Stimulated activated CD4-positive, alpha-beta T cell treated with anti-CD3 and anti-CD28 coated beads, Interleukin-1b, Interleukin-23, amount 100 ng/mL, for 48 hours (primary cell): ENCODE data around the gene PLA2G6.

Source experiments
- DNase-seq: peaks from one replicate; pipeline ENCODE4 v3.0.0-alpha.2; 2020

The PLA2G6 gene

GRCh38 chr22:38107692-38108515, 73.7 kb downstream of the PLA2G6 start:
- no peak for DNase-seq

- no peak for DNase-seq
Observed at GRCh38 chr22:38106814-38107578, 74.6 kb downstream of the PLA2G6 start.

DNA sequence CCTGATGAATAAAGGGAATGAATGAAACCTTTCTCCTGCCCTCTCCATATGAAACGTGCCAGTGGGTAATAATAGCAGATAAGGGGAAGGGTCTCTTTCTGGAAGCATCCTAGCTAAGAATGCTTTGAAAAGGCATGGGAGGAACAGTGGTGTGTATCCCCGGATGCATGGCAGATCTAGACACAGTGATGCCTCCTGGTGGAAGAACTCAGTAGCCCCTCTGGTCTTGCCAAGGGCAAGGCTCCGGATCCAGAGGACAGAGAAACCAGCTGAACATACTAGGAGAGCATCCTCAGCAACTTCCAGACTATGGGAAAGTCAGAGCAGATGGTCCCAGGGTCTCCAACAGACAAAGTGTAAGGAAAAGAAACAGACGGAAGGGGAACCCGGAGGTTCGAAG, 77.5 kb downstream of the PLA2G6 start:
- DNase-seq = no peak

DNA sequence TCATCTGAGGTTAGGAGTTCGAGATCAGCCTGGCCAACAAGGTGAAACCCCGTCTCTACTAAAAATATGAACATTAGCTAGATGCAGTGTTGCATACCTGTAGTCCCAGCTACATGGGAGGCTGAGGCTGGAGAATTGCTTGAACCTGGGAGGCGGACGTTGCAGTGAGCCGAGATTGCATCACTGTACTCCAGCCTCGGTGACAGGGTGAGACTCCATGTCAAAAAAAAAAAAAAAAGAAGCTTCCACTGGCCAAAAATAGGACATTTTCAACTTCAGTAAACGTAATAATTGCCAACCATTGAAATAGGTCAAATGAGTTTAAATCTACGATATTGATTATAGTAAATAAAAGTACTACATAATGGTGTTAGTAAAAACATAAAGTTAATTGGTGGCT, 78.0 kb downstream of the PLA2G6 start:
- DNase-seq = no peak

DNA sequence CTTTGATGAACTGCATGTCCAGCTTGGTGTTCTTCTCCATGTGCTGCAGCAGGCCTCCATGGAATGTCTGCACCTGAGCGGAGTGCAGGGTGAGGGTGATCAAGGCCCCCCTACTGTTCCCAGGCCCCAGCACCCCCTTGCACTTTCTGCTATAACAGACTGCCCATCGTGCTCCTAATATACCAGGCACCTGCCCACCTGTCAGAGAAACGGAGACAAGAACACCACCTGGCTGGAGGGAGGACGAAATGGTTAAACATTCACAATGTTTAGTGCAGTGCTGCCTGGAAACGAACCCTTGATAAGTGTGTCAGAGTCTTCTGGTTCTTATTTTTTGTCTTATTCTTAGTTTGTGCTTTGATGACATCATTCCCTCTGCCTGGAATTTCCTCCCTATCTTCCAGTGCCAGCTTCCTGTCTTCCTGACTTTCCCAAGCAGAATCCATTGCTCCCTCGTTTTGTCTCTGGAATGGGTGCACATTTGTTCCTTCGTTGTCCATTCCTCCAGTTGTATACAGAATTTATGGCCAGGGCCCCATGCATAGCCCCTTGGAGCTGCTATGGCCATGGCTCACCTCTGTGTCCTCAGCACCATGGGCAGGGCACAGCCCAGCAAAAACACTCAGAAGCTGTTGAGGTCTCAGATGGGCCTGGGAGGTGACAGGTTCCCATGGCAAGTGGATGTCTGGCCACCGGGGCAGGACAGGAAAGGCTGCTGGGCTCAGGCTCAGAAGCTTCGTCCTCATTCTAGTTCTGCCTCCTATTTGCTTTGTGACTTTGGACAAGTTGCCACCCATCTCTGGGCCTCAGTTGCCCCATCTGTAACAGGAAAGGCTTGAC, 83.0 kb downstream of the PLA2G6 start:
- DNase-seq = no peak

- no peak for DNase-seq
Observed at GRCh38 chr22:38097557-38098409, 83.8 kb downstream of the PLA2G6 start.

DNA sequence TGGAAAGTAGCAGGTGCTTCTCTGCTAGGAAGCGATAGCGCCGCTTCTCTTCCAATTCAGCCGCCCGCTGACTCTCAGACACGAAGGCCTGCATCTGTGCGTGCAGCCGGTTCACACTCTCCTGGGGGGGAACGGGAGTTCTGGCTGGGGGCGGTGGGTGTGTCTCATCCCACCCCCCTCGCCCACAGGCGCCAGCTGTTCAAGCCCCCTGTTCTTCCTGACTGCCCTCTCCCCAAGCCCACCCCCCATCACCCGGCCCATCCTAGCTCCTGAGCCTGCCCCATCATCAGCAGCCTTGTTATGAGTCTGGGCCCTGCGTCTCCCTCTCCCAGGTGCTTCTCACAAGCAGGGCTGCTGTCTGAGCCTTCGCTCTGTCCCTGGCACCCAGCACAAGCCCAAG, 84.6 kb downstream of the PLA2G6 start:
- DNase-seq = no peak

DNA sequence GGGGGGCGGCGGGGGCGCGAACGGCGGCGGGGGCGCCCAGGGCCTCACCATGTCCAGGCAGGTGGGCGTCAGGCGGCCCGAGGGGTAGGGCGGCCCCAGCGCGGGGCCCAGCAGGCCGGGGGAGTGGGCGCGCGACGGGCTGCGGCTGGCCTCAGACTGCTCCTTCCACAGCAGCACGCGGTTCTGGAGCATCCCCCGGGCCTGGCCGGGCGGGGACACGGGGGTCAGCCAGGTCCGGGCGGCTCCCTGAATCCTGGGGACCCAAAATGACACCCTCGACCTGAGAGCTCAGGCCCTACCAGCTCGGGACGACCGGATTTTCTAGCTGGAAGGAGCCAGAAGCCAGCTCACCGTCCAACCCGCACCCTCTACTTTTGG, 92.2 kb downstream of the PLA2G6 start:
- no peak for DNase-seq

DNA sequence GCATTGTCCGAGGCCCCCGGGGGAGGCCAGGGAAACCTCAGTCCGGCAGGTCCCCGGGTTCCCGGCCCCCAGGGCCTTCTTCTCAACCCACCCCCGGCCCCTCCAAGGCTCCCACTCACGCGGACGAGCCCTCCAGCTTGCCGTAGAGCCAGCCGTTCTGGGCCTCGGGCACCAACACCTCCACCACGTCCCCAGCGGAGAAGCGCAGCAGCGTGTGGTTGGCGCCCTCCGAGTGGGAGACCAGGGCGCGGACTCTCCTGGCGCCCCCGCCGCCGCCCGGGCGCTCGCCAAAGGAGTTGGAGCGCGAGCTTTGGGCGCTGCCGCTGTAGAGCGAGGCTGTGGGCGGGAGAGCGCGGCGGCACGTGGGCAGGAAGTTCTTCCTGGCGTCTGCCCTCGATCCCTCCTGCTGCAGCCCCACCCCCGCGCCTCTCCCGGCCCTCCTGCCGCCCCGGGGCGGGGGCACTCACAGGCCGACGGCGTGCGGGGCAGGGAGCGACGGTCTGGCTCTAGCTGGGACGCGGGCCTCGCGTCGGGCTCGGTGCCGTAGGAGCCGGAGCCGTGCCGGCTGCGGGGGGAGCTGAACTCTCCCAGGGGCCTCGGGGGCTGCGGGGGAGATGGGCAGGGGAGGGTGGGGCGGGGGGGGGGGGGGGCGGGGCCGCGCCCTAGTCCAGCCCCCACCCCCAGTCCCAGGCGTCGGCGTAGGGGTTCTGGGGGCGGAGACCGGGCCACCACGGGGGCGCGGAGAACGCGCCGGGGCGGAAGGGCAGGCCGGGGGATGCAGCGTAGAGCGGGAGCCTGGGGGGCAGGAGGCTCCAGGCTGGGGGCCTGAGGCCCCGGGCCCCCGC, 92.8 kb downstream of the PLA2G6 start:
- no peak for DNase-seq

DNA sequence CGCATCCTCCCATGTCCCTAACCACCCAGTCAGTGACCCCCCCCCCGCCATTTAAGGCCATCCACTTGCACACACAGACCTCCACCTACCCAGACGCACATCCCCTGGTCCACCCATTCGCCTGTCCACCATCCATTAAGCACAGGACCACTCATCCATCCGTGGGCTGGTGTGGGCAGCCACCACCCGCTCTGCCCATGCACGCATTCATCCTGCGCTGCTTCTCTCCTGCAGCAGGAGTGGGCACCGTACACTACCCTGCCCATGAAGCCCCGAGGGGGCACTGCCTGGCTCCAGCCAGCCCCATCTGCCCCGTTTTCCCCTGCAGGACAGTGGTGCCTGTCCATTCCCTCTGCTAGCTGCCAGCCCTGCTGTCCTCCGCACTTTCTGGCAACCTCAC, 93.8 kb downstream of the PLA2G6 start:
- DNase-seq = no peak

DNA sequence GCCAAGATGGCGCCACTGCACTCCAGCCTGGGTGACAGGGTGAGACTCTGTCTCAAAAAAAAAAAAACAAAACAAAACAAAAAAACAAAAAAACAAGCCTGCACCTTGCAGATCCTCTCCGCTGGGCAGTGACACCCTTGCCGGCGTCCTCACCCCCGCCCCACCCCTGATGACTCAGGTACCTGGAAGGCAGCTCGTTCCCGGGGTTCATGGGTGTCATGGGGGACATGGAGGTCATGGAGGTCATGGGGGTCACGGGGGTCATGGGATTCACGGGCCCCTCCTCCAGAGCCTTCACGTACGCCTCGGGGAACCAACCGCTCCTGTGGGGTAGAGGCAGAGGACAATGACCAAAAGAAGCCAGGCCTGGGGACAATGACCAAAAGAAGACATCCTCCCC, 94.7 kb downstream of the PLA2G6 start:
- no peak for DNase-seq

DNA sequence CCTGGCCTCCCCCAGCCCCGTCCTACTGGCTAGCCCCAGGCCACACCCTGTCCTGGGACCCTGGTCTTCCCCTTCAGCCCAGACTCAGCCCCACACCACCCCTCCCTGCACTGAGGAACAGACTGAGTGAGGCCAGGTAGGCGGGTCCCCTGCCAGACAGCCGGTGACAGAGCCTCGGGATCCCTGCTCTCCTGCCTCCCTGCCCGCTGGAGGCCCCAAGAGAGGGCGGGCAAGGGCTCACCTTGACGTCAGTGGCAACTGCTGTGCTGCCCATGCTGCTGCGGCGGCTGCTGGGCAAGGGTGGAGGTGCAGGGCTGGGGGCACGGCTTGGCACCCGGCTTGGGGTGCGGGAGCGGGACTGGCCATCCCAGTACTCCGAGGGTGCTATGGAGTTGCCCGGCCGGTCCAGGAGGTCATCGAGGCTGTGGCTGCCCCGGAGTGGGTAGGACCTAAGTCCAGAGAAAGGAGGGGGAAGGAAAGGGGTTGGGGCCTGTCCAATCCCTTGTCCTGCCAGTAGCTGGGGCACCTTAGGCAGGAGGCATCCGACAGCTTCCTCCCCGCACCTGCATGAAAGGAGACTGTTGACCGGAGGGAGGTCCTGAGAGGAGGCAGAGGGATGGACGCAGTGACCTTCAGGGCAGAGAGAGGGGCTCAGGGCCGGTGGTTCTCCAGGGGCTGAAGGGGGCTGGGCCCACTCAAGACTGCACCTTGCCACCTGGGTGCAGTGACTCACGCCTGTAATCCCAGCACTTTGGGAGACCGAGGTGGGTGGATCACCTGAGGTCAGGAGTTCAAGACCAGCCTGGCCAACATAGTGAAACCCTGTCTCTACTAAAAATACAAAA, 95.4 kb downstream of the PLA2G6 start:
- DNase-seq = no peak

GRCh38 chr22:38085501-38085900, 96.1 kb downstream of the PLA2G6 start:
- DNase-seq = no peak

GRCh38 chr22:38085056-38085455, 96.6 kb downstream of the PLA2G6 start:
- DNase-seq = no peak

DNA sequence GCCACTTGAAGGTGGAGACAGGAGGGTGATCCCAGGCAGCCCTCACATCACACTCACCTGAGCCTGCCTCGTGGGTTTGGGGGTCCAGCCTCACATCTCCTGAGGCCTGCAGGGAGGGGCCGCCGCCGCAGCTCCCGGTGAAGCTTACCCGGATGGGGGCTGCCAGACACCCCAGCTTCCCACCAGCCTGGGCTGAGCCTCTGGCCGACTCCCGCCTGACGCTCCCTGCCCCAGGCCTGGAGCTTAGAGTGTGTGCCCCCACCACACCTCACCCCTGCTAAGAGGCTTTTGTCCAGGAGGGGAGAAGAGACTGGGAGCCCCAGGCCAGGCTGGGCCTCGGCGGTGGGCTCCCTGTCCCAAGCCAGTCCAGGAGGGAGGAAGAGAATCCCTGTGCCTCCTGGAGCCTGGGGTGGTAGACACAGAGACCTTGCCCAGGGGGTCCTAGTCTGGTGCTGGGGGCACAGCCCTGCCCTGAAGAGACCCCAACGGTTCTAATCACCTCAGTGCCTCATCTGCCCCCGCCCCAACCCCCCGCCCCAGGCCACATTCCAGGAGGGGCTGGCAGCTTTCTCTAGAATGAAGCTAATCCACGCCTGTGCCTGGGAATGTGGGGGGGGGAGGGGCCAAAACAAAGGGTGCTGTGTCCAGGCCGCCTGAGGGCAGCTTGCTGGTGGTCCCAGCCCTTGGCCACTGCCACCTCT, 97.5 kb downstream of the PLA2G6 start, which contains the start of gene SLC16A8:
Gene SLC16A8, minus strand, starts transcription at position 254 of the 701 bp plus-strand sequence. CDS start 1,311 bp downstream, outside the sequence.
- no peak for DNase-seq

GRCh38 chr22:38082986-38083710, 98.5 kb downstream of the PLA2G6 start:
- DNase-seq = no peak

- no peak for DNase-seq
Observed at GRCh38 chr22:38081941-38082828, 99.4 kb downstream of the PLA2G6 start.

DNA sequence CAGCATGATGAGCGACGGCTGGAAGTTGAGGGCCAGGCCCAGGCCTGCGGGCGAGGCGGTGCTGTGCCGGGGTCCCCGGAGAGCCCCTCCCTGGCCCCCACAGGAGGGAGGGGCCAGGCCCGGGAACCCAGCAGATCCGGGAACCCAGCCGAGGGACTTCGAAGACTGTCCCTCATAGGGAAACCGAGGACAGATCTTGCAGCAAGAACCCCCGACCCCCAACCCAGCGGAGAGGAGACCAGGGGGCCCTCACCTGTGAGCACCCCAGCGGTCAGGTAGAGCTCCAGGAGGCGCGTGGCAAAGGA, 100.0 kb downstream of the PLA2G6 start:
- DNase-seq = no peak
